Uterus (tissue), 4 donors: ENCODE results near the gene TGFB1. TPM values are rescaled to one million over a fixed set of nuclear protein-coding genes. Genes with fewer than 3 reads are reported as not detected.
A peak's percentile ranks its signal among the peaks of the same experiment; 100 is the strongest.

ENCODE experiments used
- DNase-seq, 2 donors: peaks; one replicate each; pipeline ENCODE4 v3.0.0-alpha.2; 2019 to 2020
- H3K27ac ChIP-seq, 2 donors: fragments of 200-600 bp; sonication (generic); 1 replicate in 1 of 2; 2 replicates in 1 of 2; pipeline ENCODE4 v1.5.1; 2016 to 2018
- H3K27me3 ChIP-seq, 2 donors: fragments of 200-600 bp; sonication (generic); one replicate each; pipeline ENCODE4 v1.5.1; 2018 to 2019; ENCODE audit warnings: control low read depth in 1 of 2
- H3K36me3 ChIP-seq, 2 donors: fragments of 200-600 bp; sonication (generic); one replicate each; pipeline ENCODE4 v1.5.1; 2019; ENCODE audit warnings: control low read depth in 1 of 2
- H3K4me1 ChIP-seq, 2 donors: fragments of 200-600 bp; sonication (generic); one replicate each; pipeline ENCODE4 v1.5.1; 2018 to 2019; ENCODE audit warnings: control low read depth in 1 of 2
- H3K4me3 ChIP-seq, 2 donors: fragments of 200-600 bp; sonication (generic); 1 replicate in 1 of 2; 2 replicates in 1 of 2; pipeline ENCODE4 v1.5.1; 2018 to 2019; ENCODE audit warnings: mild to moderate bottlenecking in 1 of 2
- H3K9me3 ChIP-seq, 2 donors: fragments of 200-600 bp; sonication (generic); one replicate each; pipeline ENCODE4 v1.5.1; 2019; ENCODE audit warnings: control low read depth in 1 of 2
- CTCF ChIP-seq, 4 experiments: fragments of 200-600 bp in 2 of 4; fragments of 450-650 bp in 2 of 4; sonication (generic) in 2 of 4; IDR thresholded peaks; one replicate each; pipeline ENCODE4 v1.5.1; 2016 to 2019; ENCODE audit warnings: antibody characterized with exemption in 4 of 4, mild to moderate bottlenecking in 2 of 4, moderate library complexity in 1 of 4
- POLR2A ChIP-seq, 2 donors: fragments of 450-650 bp; IDR thresholded peaks; one replicate each; pipeline ENCODE4 v1.6.1; 2016; ENCODE audit warnings: antibody characterized with exemption in 2 of 2, mild to moderate bottlenecking in 1 of 2, moderate library complexity in 1 of 2
- intact Hi-C: fragments of 100-400 bp; cut with DNase I; formaldehyde crosslinking; loops from one replicate; pipeline ENCODE4 v1.15.1; 2023; ENCODE audit warnings: low total_unique reads
- total RNA-seq, 4 donors: library from RNA; depleted of rRNA in 3 of 4; stranded (reverse); fragments of >200 nt in 3 of 4; gene quantifications; one replicate each; pipeline versions ENCODE4 v1.1.0 to v1.2.4, GENCODE V29; 2014 to 2023
- donor health status: DM: yes; HTN: yes; CAD: no.

TGFB1 gene
- total RNA-seq, 4 donors from 2014 or later = 6.7 to 61.7 (median 15.7) TPM

- Histone ChIP-seq H3K4me3 (peak overlapping the region; percentile 89 to 98), H3K4me1 (peaks cover 0 to 6% of the 10 kb centered on the region in 2 donors), H3K36me3 (no peaks in the 10 kb centered on the region), H3K27ac (peak overlapping the region in 1 of 2 donors; percentile 12), H3K27me3 (no peaks in the 10 kb centered on the region), H3K9me3 (no peaks in the 10 kb centered on the region)
- no peak for DNase-seq
- TF ChIP-seq CTCF (IDR thresholded peaks at IDR 0.05) (no peak), POLR2A (IDR thresholded peaks at IDR 0.05) (no peak)
- intact Hi-C loops = no loop called here
Observed at GRCh38 chr19:41398598-41398997, 44.9 kb upstream of the TGFB1 start.

- Histone ChIP-seq H3K9me3 (no peaks in the 10 kb centered on the region), H3K27me3 (no peaks in the 10 kb centered on the region), H3K4me1 (peaks cover 0 to 6% of the 10 kb centered on the region in 2 donors), H3K36me3 (no peaks in the 10 kb centered on the region), H3K4me3 (peak overlapping the region; percentile 89 to 98), H3K27ac (peak overlapping the region; percentile 86 to 96)
- no peak for DNase-seq
- TF ChIP-seq POLR2A (IDR thresholded peaks at IDR 0.05) = no peak
- no peak for TF ChIP-seq CTCF (IDR thresholded peaks at IDR 0.05)
- intact Hi-C loops = no loop called here
Observed at GRCh38 chr19:41398050-41398418, 44.3 kb upstream of the TGFB1 start.

- intact Hi-C loops = no loop called here
- Histone ChIP-seq H3K9me3 (no peaks in the 10 kb centered on the region), H3K27ac (peak within 1 kb of the TSS; percentile 86 to 96), H3K27me3 (no peaks in the 10 kb centered on the region), H3K4me1 (peaks cover 0 to 6% of the 10 kb centered on the region in 2 donors), H3K36me3 (no peaks in the 10 kb centered on the region), H3K4me3 (peak within 1 kb of the TSS; percentile 89 to 98)
- peak; percentile 99 to 100 for DNase-seq
- TF ChIP-seq CTCF (IDR thresholded peaks at IDR 0.05) (peak in 3 of 4 experiments; percentile 8 to 27 (median 26)), POLR2A (IDR thresholded peaks at IDR 0.05) (peak in 1 of 2 donors; percentile 15)
Observed at GRCh38 chr19:41397086-41398049, 43.6 kb upstream of the TGFB1 start, which contains the start of the genes BCKDHA and EXOSC5. Gene BCKDHA (plus strand): TSS chr19:41397818. CDS start chr19:41397828, 10 bp downstream. Gene EXOSC5 (minus strand): TSS chr19:41397359. CDS start chr19:41397328, 31 bp downstream.

- no peak overlapping the region for H3K27ac ChIP-seq
- DNase-seq = no peak
- no peak overlapping the region for H3K4me3 ChIP-seq
- intact Hi-C loops = no loop called here
- TF ChIP-seq CTCF (IDR thresholded peaks at IDR 0.05) = no peak
- H3K27me3 ChIP-seq = no peaks in the 10 kb centered on the region
- H3K4me1 ChIP-seq = peaks cover 0 to 6% of the 10 kb centered on the region in 2 donors
- H3K9me3 ChIP-seq = no peaks in the 10 kb centered on the region
- H3K36me3 ChIP-seq = no peaks in the 10 kb centered on the region
Observed at GRCh38 chr19:41395355-41395754, 41.6 kb upstream of the TGFB1 start.

- H3K4me1 ChIP-seq = no peaks in the 10 kb centered on the region
- H3K9me3 ChIP-seq = no peaks in the 10 kb centered on the region
- DNase-seq = no peak
- H3K36me3 ChIP-seq = no peaks in the 10 kb centered on the region
- intact Hi-C loops = no loop called here
- H3K27me3 ChIP-seq = no peaks in the 10 kb centered on the region
- no peak overlapping the region for H3K4me3 ChIP-seq
- TF ChIP-seq POLR2A (IDR thresholded peaks at IDR 0.05) = no peak
- no peak for TF ChIP-seq CTCF (IDR thresholded peaks at IDR 0.05)
- no peak overlapping the region for H3K27ac ChIP-seq
Observed at GRCh38 chr19:41392775-41393174, 39.1 kb upstream of the TGFB1 start.
